PC-9 (cell line): ENCODE data around the gene APRT.

ENCODE experiments used
- CTCF ChIP-seq: fragments of 200-600 bp; sonication (generic); conservative IDR thresholded peaks from 2 replicates; pipeline ENCODE4 v1.6.1; 2017; ENCODE audit warnings: mixed run types, antibody characterized with exemption, mild to moderate bottlenecking, moderate library complexity
- EZH2 ChIP-seq: fragments of 200-600 bp; sonication (generic); IDR thresholded peaks from 2 replicates; pipeline ENCODE4 v1.8.0; 2017; ENCODE audit warnings: antibody characterized with exemption, low read depth

GRCh38 chr16:88844419-88845036 is 32.8 kb upstream of the APRT start:
- TF ChIP-seq CTCF: no peak
- TF ChIP-seq EZH2: no peak
